GM23338 (cell line): Measurements from ENCODE around the gene COMMD8. TPM values are rescaled to one million over a fixed set of nuclear protein-coding genes. Genes with fewer than 3 reads are reported as not detected.

ENCODE experiments used
- ATAC-seq: fragments of 200-7000 bp; cut with Tn5 transposase; 3 replicates; pipeline ENCODE4 v1.9.1; 2020
- DNase-seq: peaks from one replicate; pipeline ENCODE4 v3.0.0-alpha.2; 2015; ENCODE audit warnings: low spot score
- H2AFZ ChIP-seq: fragments of 200-600 bp; sonication (generic); 2 replicates; pipeline ENCODE4 v1.8.0; 2016; ENCODE audit warnings: antibody characterized with exemption, mild to moderate bottlenecking, moderate library complexity
- H3F3A ChIP-seq: fragments of 200-600 bp; sonication (generic); replicated peaks from 2 replicates; pipeline ENCODE4 v1.8.0; 2017; ENCODE audit warnings: antibody characterized with exemption, mixed run types, low read depth
- H3K27ac ChIP-seq: fragments of 200-600 bp; sonication (generic); 2 replicates; pipeline ENCODE4 v1.6.1; 2016; ENCODE audit warnings: low read depth
- H3K27me3 ChIP-seq: fragments of 200-600 bp; sonication (generic); 2 replicates; pipeline ENCODE4 v1.8.0; 2016; ENCODE audit warnings: mild to moderate bottlenecking, mixed run types, moderate library complexity; ENCODE audit not compliant: insufficient read depth
- H3K36me3 ChIP-seq: fragments of 200-600 bp; sonication (generic); 2 replicates; pipeline ENCODE4 v1.8.0; 2016; ENCODE audit warnings: mild to moderate bottlenecking; ENCODE audit not compliant: insufficient read depth
- H3K4me1 ChIP-seq: fragments of 200-600 bp; sonication (generic); 2 replicates; pipeline ENCODE4 v1.8.0; 2016; ENCODE audit warnings: mild to moderate bottlenecking, moderate library complexity; ENCODE audit not compliant: insufficient read depth
- H3K4me2 ChIP-seq: fragments of 200-600 bp; sonication (generic); 2 replicates; pipeline ENCODE4 v1.7.1; 2017; ENCODE audit warnings: mixed run types
- H3K4me3 ChIP-seq: fragments of 200-600 bp; sonication (generic); 2 replicates; pipeline ENCODE4 v1.6.1; 2016; ENCODE audit warnings: mixed run types
- H3K79me2 ChIP-seq: fragments of 200-600 bp; sonication (generic); replicated peaks from 2 replicates; pipeline ENCODE4 v1.8.0; 2017; ENCODE audit warnings: mild to moderate bottlenecking; ENCODE audit not compliant: insufficient read depth
- H3K9me2 ChIP-seq: fragments of 200-600 bp; sonication (generic); 2 replicates; pipeline ENCODE4 v1.8.0; 2017; ENCODE audit not compliant: insufficient read depth
- H4K20me1 ChIP-seq: fragments of 200-600 bp; sonication (generic); replicated peaks from 2 replicates; pipeline ENCODE4 v1.8.0; 2017; ENCODE audit warnings: mild to moderate bottlenecking; ENCODE audit not compliant: insufficient read depth
- H3K27ac Mint-ChIP-seq: 2 replicates; pipeline ENCODE4 v1.8.0; 2020; ENCODE audit warnings: inconsistent platforms, mild to moderate bottlenecking, moderate library complexity, mixed read lengths
- H3K27me3 Mint-ChIP-seq: 3 replicates; pipeline ENCODE4 v1.8.0; 2022; ENCODE audit warnings: low read depth, mild to moderate bottlenecking, moderate library complexity, mixed read lengths, inconsistent platforms; ENCODE audit not compliant: insufficient read depth, poor library complexity
- H3K36me3 Mint-ChIP-seq: 3 replicates; pipeline ENCODE4 v1.8.0; 2021; ENCODE audit warnings: low read depth, mild to moderate bottlenecking, inconsistent platforms, moderate library complexity, mixed read lengths
- H3K4me1 Mint-ChIP-seq: 3 replicates; pipeline ENCODE4 v1.8.0; 2020; ENCODE audit warnings: mild to moderate bottlenecking, inconsistent platforms, mixed read lengths
- H3K4me3 Mint-ChIP-seq: 3 replicates; pipeline ENCODE4 v1.8.0; 2021; ENCODE audit warnings: moderate library complexity, mild to moderate bottlenecking, inconsistent platforms, mixed read lengths
- H3K9me3 Mint-ChIP-seq: 3 replicates; pipeline ENCODE4 v1.8.0; 2020; ENCODE audit warnings: moderate library complexity, mild to moderate bottlenecking, inconsistent platforms, mixed read lengths
- CREB1 ChIP-seq: fragments of 250-450 bp; sonication (Bioruptor Pico); IDR thresholded peaks from 2 replicates; pipeline ENCODE4 v1.5.0; 2020; ENCODE audit warnings: low read depth, mild to moderate bottlenecking, moderate library complexity
- CTCF ChIP-seq, 2 experiments: fragments of 200-600 bp in 1 of 2; sonication (generic) in 1 of 2; conservative IDR thresholded peaks; 2 replicates each; pipeline versions ENCODE4 v1.5.1 to v1.6.1; 2016 to 2017; ENCODE audit warnings: antibody characterized with exemption in 2 of 2, low read depth in 2 of 2, mild to moderate bottlenecking in 2 of 2, moderate library complexity in 1 of 2
- ETS1 ChIP-seq: IDR thresholded peaks from 2 replicates; pipeline ENCODE4 v1.6.1; 2016; ENCODE audit warnings: antibody characterized with exemption
- EZH2 ChIP-seq: fragments of 200-600 bp; sonication (generic); IDR thresholded peaks from one replicate; pipeline ENCODE4 v1.8.0; 2017; ENCODE audit warnings: antibody characterized with exemption, mild to moderate bottlenecking, low read depth; ENCODE audit not compliant: unreplicated experiment
- EZH2phosphoT487 ChIP-seq: fragments of 200-600 bp; sonication (generic); IDR thresholded peaks from one replicate; pipeline ENCODE4 v1.8.1; 2018; ENCODE audit warnings: antibody characterized with exemption; ENCODE audit not compliant: unreplicated experiment
- JUNB ChIP-seq: IDR thresholded peaks from one replicate; pipeline ENCODE4 v1.6.1; 2016; ENCODE audit warnings: antibody characterized with exemption; ENCODE audit not compliant: unreplicated experiment
- NANOG ChIP-seq: IDR thresholded peaks from 2 replicates; pipeline ENCODE4 v1.6.1; 2016; ENCODE audit warnings: antibody characterized with exemption, borderline replicate concordance
- POLR2AphosphoS5 ChIP-seq: IDR thresholded peaks from 2 replicates; pipeline ENCODE4 v1.6.1; 2016; ENCODE audit warnings: antibody characterized with exemption, low read depth
- REST ChIP-seq: IDR thresholded peaks from one replicate; pipeline ENCODE4 v1.6.1; 2018; ENCODE audit warnings: antibody characterized with exemption; ENCODE audit not compliant: unreplicated experiment
- STAT1 ChIP-seq: IDR thresholded peaks from one replicate; pipeline ENCODE4 v1.6.1; 2016; ENCODE audit warnings: antibody characterized with exemption; ENCODE audit not compliant: unreplicated experiment
- ZNF114 ChIP-seq: fragments of 250-450 bp; sonication (Bioruptor Pico); IDR thresholded peaks from 2 replicates; pipeline ENCODE4 v1.5.0; 2020; ENCODE audit warnings: mild to moderate bottlenecking, moderate library complexity
- ZNF331 ChIP-seq: fragments of 250-450 bp; sonication (Bioruptor Pico); IDR thresholded peaks from 2 replicates; pipeline ENCODE4 v1.5.0; 2020; ENCODE audit warnings: low read depth, mild to moderate bottlenecking, moderate library complexity
- ZNF462 ChIP-seq: fragments of 250-450 bp; sonication (Bioruptor Pico); IDR thresholded peaks from 2 replicates; pipeline ENCODE4 v1.5.0; 2020; ENCODE audit warnings: mild to moderate bottlenecking, moderate library complexity
- polyA plus RNA-seq: library from polyadenylated mRNA; unstranded; fragments of >200 nt; fragmentation: Nextera tagmentation; extraction: Ambion mirVana; gene quantifications from 2 replicates; pipeline ENCODE4 v1.2.1, GENCODE V29; 2016
- total RNA-seq: library from RNA; depleted of rRNA; stranded (reverse); fragments of >200 nt; shearing (Covaris generic); gene quantifications from 2 replicates; pipeline ENCODE4 v1.2.3, GENCODE V29; 2014

The COMMD8 gene
- total and polyA plus RNA-seq, 2 experiments from 2014 or later: 8.4 to 20.6 TPM

- no peak overlapping the region for H3K4me3 Mint-ChIP-seq
Measured at GRCh38 chr4:47474799-47475198, 11.3 kb upstream of the COMMD8 start.

More at GRCh38 chr4:47474799-47475198, 11.3 kb upstream of the COMMD8 start:
- H3K4me2 ChIP-seq: no peak overlapping the region
- H3F3A ChIP-seq: no peaks in the 10 kb centered on the region
- no peak overlapping the region for H2AFZ ChIP-seq
- no peaks in the 10 kb centered on the region; the same call in 1 of the 2 replicates for H3K9me2 ChIP-seq
- no peaks in the 10 kb centered on the region for H3K4me1 ChIP-seq
- no peaks in the 10 kb centered on the region for H3K36me3 Mint-ChIP-seq
- H3K27me3 Mint-ChIP-seq: peaks cover 2% of the 10 kb centered on the region
- TF ChIP-seq STAT1 (no peak), ZNF114 (CRISPR knock-in tag) (no peak), CTCF (conservative IDR thresholded peaks at IDR 0.05; ENCODE audit: low read depth in 2 of 2) (no peak), EZH2 (no peak), REST (no peak), CREB1 (CRISPR knock-in tag) (no peak), ZNF331 (CRISPR knock-in tag) (no peak), POLR2AphosphoS5 (no peak), ZNF462 (CRISPR knock-in tag) (no peak), ETS1 (no peak), NANOG (no peak), JUNB (no peak), EZH2phosphoT487 (no peak)
- H3K36me3 ChIP-seq: no peaks in the 10 kb centered on the region
- no peaks in the 10 kb centered on the region for H4K20me1 ChIP-seq
- H3K4me1 Mint-ChIP-seq: peaks cover 11% of the 10 kb centered on the region
- ATAC-seq: no peak
- H3K9me3 Mint-ChIP-seq: no peaks in the 10 kb centered on the region
- H3K27ac ChIP-seq: no peak overlapping the region
- DNase-seq: no peak
- H3K27ac Mint-ChIP-seq: no peak overlapping the region
- H3K4me3 ChIP-seq: no peak overlapping the region
- H3K27me3 ChIP-seq: no peaks in the 10 kb centered on the region
- no peaks in the 10 kb centered on the region for H3K79me2 ChIP-seq
